Measurements from ENCODE around the gene G6PC2.
A peak's percentile ranks its signal among the peaks of the same experiment; 100 is the strongest.

Gene G6PC2

DNA sequence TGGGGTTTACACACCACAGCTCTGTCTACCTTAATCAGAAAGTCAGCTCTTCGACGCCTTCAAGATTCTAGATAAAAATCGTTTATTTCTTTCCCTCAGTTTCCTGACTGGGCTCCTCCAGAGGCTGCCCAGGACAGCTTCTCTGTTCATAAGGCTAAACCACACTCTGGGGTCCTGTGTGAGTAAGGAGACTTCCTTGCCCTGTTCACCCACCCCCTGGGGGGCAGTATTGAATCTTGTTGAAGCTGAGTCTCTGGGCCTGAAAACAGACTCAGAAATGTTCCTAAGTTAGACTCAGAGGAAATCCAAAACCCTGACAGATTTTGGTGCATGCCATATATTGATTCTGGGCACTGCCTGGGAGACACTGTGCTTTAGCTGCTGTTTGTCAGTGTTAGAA, 43.0 kb downstream of the G6PC2 start:
- Histone ChIP-seq H3K4me1 (ENCODE audit: insufficient read depth, low read length, poor library complexity, severe bottlenecking) (peaks cover 15% of the 10 kb centered on the region), H4K20me1 (ENCODE audit: insufficient read depth, low read length, poor library complexity, severe bottlenecking) (no peaks in the 10 kb centered on the region), H2AFZ (ENCODE audit: low read length) (peak overlapping the region; percentile 73; the same call in 1 of the 2 replicates), H3F3A (ENCODE audit: low read depth) (no peaks in the 10 kb centered on the region), H3K36me3 (ENCODE audit: insufficient read depth, low read length) (no peaks in the 10 kb centered on the region), H3K9ac (ENCODE audit: low read depth, low read length, poor library complexity, severe bottlenecking) (no peak overlapping the region), H3K4me2 (ENCODE audit: low read depth, low read length, poor library complexity, severe bottlenecking) (no peak overlapping the region), H3K27me3 (ENCODE audit: insufficient read depth, low read length, poor library complexity, severe bottlenecking) (no peaks in the 10 kb centered on the region), H3K9me2 (replicated peaks; ENCODE audit: low read depth, low read length) (no peaks in the 10 kb centered on the region), H3K9me3 (ENCODE audit: insufficient read depth, low read depth, low read length) (no peaks in the 10 kb centered on the region), H3K79me2 (ENCODE audit: insufficient read depth, low read length) (no peaks in the 10 kb centered on the region), H3K4me3 (ENCODE audit: low read length, poor library complexity, severe bottlenecking) (no peak overlapping the region)
- TF ChIP-seq EZH2phosphoT487 (IDR thresholded peaks at IDR 0.05; ENCODE audit: borderline replicate concordance), result no peak
- TF ChIP-seq, protein P1, sequence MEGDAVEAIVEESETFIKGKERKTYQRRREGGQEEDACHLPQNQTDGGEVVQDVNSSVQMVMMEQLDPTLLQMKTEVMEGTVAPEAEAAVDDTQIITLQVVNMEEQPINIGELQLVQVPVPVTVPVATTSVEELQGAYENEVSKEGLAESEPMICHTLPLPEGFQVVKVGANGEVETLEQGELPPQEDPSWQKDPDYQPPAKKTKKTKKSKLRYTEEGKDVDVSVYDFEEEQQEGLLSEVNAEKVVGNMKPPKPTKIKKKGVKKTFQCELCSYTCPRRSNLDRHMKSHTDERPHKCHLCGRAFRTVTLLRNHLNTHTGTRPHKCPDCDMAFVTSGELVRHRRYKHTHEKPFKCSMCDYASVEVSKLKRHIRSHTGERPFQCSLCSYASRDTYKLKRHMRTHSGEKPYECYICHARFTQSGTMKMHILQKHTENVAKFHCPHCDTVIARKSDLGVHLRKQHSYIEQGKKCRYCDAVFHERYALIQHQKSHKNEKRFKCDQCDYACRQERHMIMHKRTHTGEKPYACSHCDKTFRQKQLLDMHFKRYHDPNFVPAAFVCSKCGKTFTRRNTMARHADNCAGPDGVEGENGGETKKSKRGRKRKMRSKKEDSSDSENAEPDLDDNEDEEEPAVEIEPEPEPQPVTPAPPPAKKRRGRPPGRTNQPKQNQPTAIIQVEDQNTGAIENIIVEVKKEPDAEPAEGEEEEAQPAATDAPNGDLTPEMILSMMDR (conservative IDR thresholded peaks at IDR 0.05; ENCODE audit: low read length), result peak; percentile 73

DNA sequence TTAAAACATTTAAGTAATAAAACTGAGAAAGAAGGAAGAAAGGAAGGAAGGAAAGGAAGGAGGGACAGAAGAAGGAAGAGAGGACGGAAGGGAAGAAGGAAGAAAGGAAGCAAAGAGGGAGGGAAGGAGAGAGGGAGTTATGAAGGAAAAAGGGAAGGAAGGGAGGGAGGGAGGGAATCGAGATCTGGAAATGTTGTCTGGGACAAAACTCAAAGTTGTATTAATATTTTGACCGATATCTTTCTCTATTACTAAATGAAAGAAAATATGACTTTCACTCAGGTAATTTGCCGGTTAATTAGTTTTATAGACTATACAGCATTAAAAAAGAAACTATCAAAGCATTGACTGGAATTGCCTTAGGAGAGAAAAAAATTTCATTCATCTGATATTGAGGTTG, 44.4 kb downstream of the G6PC2 start:
- H4K20me1 ChIP-seq (ENCODE audit: insufficient read depth, low read length, poor library complexity, severe bottlenecking), result no peaks in the 10 kb centered on the region
- H3K9me3 ChIP-seq (ENCODE audit: insufficient read depth, low read depth, low read length), result no peaks in the 10 kb centered on the region
- no peak overlapping the region for H3K4me3 ChIP-seq (ENCODE audit: low read length, poor library complexity, severe bottlenecking)
- H3K9ac ChIP-seq (ENCODE audit: low read depth, low read length, poor library complexity, severe bottlenecking), result no peak overlapping the region
- TF ChIP-seq EZH2phosphoT487 (IDR thresholded peaks at IDR 0.05; ENCODE audit: borderline replicate concordance), result no peak
- TF ChIP-seq, protein P1 (conservative IDR thresholded peaks at IDR 0.05; ENCODE audit: low read length), result no peak
- H3K4me2 ChIP-seq (ENCODE audit: low read depth, low read length, poor library complexity, severe bottlenecking), result no peak overlapping the region
- H3K36me3 ChIP-seq (ENCODE audit: insufficient read depth, low read length), result no peaks in the 10 kb centered on the region
- H3F3A ChIP-seq (ENCODE audit: low read depth), result no peaks in the 10 kb centered on the region
- no peak overlapping the region for H2AFZ ChIP-seq (ENCODE audit: low read length)
- no peaks in the 10 kb centered on the region for H3K9me2 ChIP-seq (replicated peaks; ENCODE audit: low read depth, low read length)
- peaks cover 15% of the 10 kb centered on the region for H3K4me1 ChIP-seq (ENCODE audit: insufficient read depth, low read length, poor library complexity, severe bottlenecking)
- no peaks in the 10 kb centered on the region for H3K27me3 ChIP-seq (ENCODE audit: insufficient read depth, low read length, poor library complexity, severe bottlenecking)
- no peaks in the 10 kb centered on the region for H3K79me2 ChIP-seq (ENCODE audit: insufficient read depth, low read length)

DNA sequence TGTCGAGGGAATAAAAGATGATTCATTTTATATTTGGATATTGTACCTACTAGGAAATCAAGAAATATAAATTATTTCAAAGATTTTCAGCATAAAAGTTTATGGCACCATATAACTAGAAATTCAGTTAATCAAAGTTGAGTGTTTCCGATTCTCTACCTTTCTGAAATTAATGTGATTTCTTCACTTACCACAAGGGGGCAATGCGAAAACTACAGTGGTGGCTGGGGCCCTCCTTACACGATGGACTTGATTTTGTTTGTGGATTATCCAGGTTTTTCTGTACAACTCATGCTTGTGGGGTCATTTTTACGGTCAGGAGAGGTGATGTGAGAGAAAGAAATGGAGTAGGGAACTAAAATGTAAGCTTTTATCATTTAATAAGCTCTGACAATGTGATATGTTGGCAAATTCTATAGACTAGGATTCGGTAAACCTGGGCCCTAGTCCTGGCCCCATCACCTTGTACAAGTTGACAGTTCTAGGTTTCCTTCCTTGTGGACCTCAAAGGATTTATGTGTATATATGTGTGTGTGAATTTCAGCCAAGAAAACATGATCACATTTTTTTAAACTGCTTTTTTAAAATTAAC, 47.6 kb downstream of the G6PC2 start:
- no peaks in the 10 kb centered on the region for H4K20me1 ChIP-seq (ENCODE audit: insufficient read depth, low read length, poor library complexity, severe bottlenecking)
- TF ChIP-seq, protein P1 (conservative IDR thresholded peaks at IDR 0.05; ENCODE audit: low read length), result peak; percentile 78
- TF ChIP-seq EZH2phosphoT487 (IDR thresholded peaks at IDR 0.05; ENCODE audit: borderline replicate concordance), result no peak
- H3K9ac ChIP-seq (ENCODE audit: low read depth, low read length, poor library complexity, severe bottlenecking), result no peak overlapping the region
- H3K4me3 ChIP-seq (ENCODE audit: low read length, poor library complexity, severe bottlenecking), result no peak overlapping the region
- H3K9me2 ChIP-seq (replicated peaks; ENCODE audit: low read depth, low read length), result no peaks in the 10 kb centered on the region
- H3K27me3 ChIP-seq (ENCODE audit: insufficient read depth, low read length, poor library complexity, severe bottlenecking), result no peaks in the 10 kb centered on the region
- H2AFZ ChIP-seq (ENCODE audit: low read length), result no peak overlapping the region
- H3K36me3 ChIP-seq (ENCODE audit: insufficient read depth, low read length), result no peaks in the 10 kb centered on the region
- no peaks in the 10 kb centered on the region for H3K79me2 ChIP-seq (ENCODE audit: insufficient read depth, low read length)
- H3K9me3 ChIP-seq (ENCODE audit: insufficient read depth, low read depth, low read length), result no peaks in the 10 kb centered on the region
- H3F3A ChIP-seq (ENCODE audit: low read depth), result no peaks in the 10 kb centered on the region
- peaks cover 15% of the 10 kb centered on the region for H3K4me1 ChIP-seq (ENCODE audit: insufficient read depth, low read length, poor library complexity, severe bottlenecking)
- no peak overlapping the region for H3K4me2 ChIP-seq (ENCODE audit: low read depth, low read length, poor library complexity, severe bottlenecking)
